GM23248 (cell line): ENCODE data around the gene SLC12A6. TPM values are rescaled to one million over a fixed set of nuclear protein-coding genes. Genes with fewer than 3 reads are reported as not detected.

Source experiments
- DNase-seq: peaks from one replicate; pipeline ENCODE4 v3.0.0-alpha.2; 2015
- H2AFZ ChIP-seq: fragments of 200-600 bp; sonication (generic); 2 replicates; pipeline ENCODE4 v1.6.1; 2016; ENCODE audit warnings: antibody characterized with exemption
- H3F3A ChIP-seq: fragments of 200-600 bp; sonication (generic); 2 replicates; pipeline ENCODE4 v1.6.1; 2016; ENCODE audit warnings: mild to moderate bottlenecking, antibody characterized with exemption, mixed run types; ENCODE audit not compliant: insufficient read depth
- H3K27ac ChIP-seq: fragments of 200-600 bp; sonication (generic); 2 replicates; pipeline ENCODE4 v1.5.1; 2016; ENCODE audit warnings: mild to moderate bottlenecking
- H3K27me3 ChIP-seq: fragments of 200-600 bp; sonication (generic); replicated peaks from 2 replicates; pipeline ENCODE4 v1.6.1; 2016; ENCODE audit warnings: mild to moderate bottlenecking; ENCODE audit not compliant: insufficient read depth
- H3K36me3 ChIP-seq: fragments of 200-600 bp; sonication (generic); 2 replicates; pipeline ENCODE4 v1.6.1; 2016; ENCODE audit warnings: low read depth, mild to moderate bottlenecking
- H3K4me1 ChIP-seq: fragments of 200-600 bp; sonication (generic); 2 replicates; pipeline ENCODE4 v1.6.1; 2016; ENCODE audit warnings: mild to moderate bottlenecking; ENCODE audit not compliant: insufficient read depth
- H3K4me2 ChIP-seq: fragments of 200-600 bp; sonication (generic); one replicate; pipeline ENCODE4 v1.6.1; 2016; ENCODE audit warnings: mild to moderate bottlenecking; ENCODE audit not compliant: unreplicated experiment
- H3K4me3 ChIP-seq: fragments of 200-600 bp; sonication (generic); 2 replicates; pipeline ENCODE4 v1.5.1; 2016; ENCODE audit warnings: mild to moderate bottlenecking
- H3K79me2 ChIP-seq: fragments of 200-600 bp; sonication (generic); 2 replicates; pipeline ENCODE4 v1.6.1; 2016; ENCODE audit warnings: mild to moderate bottlenecking; ENCODE audit not compliant: insufficient read depth
- H3K9ac ChIP-seq: fragments of 200-600 bp; sonication (generic); 2 replicates; pipeline ENCODE4 v1.6.1; 2016; ENCODE audit warnings: mild to moderate bottlenecking
- H3K9me2 ChIP-seq: fragments of 200-600 bp; sonication (generic); 2 replicates; pipeline ENCODE4 v1.6.1; 2016; ENCODE audit warnings: mixed run types, mild to moderate bottlenecking, moderate library complexity; ENCODE audit not compliant: insufficient read depth
- H3K9me3 ChIP-seq: fragments of 200-600 bp; sonication (generic); one replicate; pipeline ENCODE4 v1.6.1; 2017; ENCODE audit warnings: low read depth
- H4K20me1 ChIP-seq: fragments of 200-600 bp; sonication (generic); 2 replicates; pipeline ENCODE4 v1.6.0; 2016; ENCODE audit not compliant: insufficient read depth
- EZH2 ChIP-seq: fragments of 200-600 bp; sonication (generic); IDR thresholded peaks from 2 replicates; pipeline ENCODE4 v1.6.1; 2018; ENCODE audit warnings: antibody characterized with exemption, mild to moderate bottlenecking; ENCODE audit not compliant: insufficient read depth, poor library complexity, severe bottlenecking
- EZH2phosphoT487 ChIP-seq: fragments of 200-600 bp; sonication (generic); IDR thresholded peaks from 2 replicates; pipeline ENCODE4 v1.6.1; 2018; ENCODE audit warnings: antibody characterized with exemption, moderate library complexity, mild to moderate bottlenecking, low read depth; ENCODE audit not compliant: insufficient read depth
- WGBS, 2 experiments: methylation state at CpG; one replicate each; pipeline ENCODE4 v1.1.6; 2015 to 2017; ENCODE audit warnings: low lambda C conversion rate in 2 of 2, low coverage in 1 of 2; ENCODE audit errors: missing lambda C conversion rate in 2 of 2; 5-methylcytosine and 5-hydroxymethylcytosine counted together
- in situ Hi-C: fragments of 300-500 bp; cut with MboI; formaldehyde crosslinking; loops from 2 replicates; pipeline ENCODE4 v1.15.0; 2020
- polyA plus RNA-seq: library from polyadenylated mRNA; unstranded; fragments of >200 nt; fragmentation: Nextera tagmentation; extraction: Ambion mirVana; gene quantifications from 2 replicates; pipeline ENCODE4 v1.2.1, GENCODE V29; 2016
- total RNA-seq: library from RNA; depleted of rRNA; stranded (reverse); fragments of >200 nt; shearing (Covaris generic); gene quantifications from 2 replicates; pipeline ENCODE4 v1.2.3, GENCODE V29; 2014

The SLC12A6 gene
- total and polyA plus RNA-seq, 2 experiments from 2014 or later = 4.3 to 19.2 TPM

GRCh38 chr15:34246276-34246976 is 91.2 kb downstream of the SLC12A6 start:
- H3K9ac ChIP-seq = no peak overlapping the region
- 81 to 88% methylated on average over 8 to 9 of the region's 9 CpGs for WGBS, 2 experiments
- DNase-seq = no peak

GRCh38 chr15:34243226-34243625 is 94.4 kb downstream of the SLC12A6 start:
- H3K27ac ChIP-seq = no peak overlapping the region
- TF ChIP-seq EZH2 = no peak
- no peak for TF ChIP-seq EZH2phosphoT487
- DNase-seq = no peak
- H3K79me2 ChIP-seq = no peaks in the 10 kb centered on the region
- no peak overlapping the region for H3K9ac ChIP-seq
- peaks cover 30% of the 10 kb centered on the region for H3K4me1 ChIP-seq
- H3K36me3 ChIP-seq = peaks cover 7% of the 10 kb centered on the region
- no peaks in the 10 kb centered on the region for H3K27me3 ChIP-seq
- no peaks in the 10 kb centered on the region for H4K20me1 ChIP-seq
- H2AFZ ChIP-seq = no peak overlapping the region
- H3F3A ChIP-seq = peaks cover 27% of the 10 kb centered on the region
- H3K9me3 ChIP-seq = no peaks in the 10 kb centered on the region
- no peak overlapping the region for H3K4me3 ChIP-seq
- in situ Hi-C loops = loop anchor here (25.0 kb wide), 1 partner anchor 344 kb away; the partner anchor contains the start of gene GOLGA8B
- 71 to 84% methylated on average over 3 of the region's 3 CpGs for WGBS, 2 experiments
- H3K9me2 ChIP-seq = no peaks in the 10 kb centered on the region
- H3K4me2 ChIP-seq = no peak overlapping the region

More at GRCh38 chr15:34246276-34246976, 91.2 kb downstream of the SLC12A6 start:
- Histone ChIP-seq H3K36me3 (peaks cover 7% of the 10 kb centered on the region), H2AFZ (no peak overlapping the region), H3K27me3 (no peaks in the 10 kb centered on the region), H4K20me1 (no peaks in the 10 kb centered on the region), H3K27ac (no peak overlapping the region), H3K79me2 (no peaks in the 10 kb centered on the region), H3K9me3 (no peaks in the 10 kb centered on the region), H3K4me3 (no peak overlapping the region), H3F3A (no peaks in the 10 kb centered on the region), H3K9me2 (no peaks in the 10 kb centered on the region), H3K4me2 (no peak overlapping the region), H3K4me1 (0 out of 2 replicates have a peak, but pooled peaks cover 6% of the 10 kb centered on the region)
- in situ Hi-C loops = loop anchor here (25.0 kb wide), 1 partner anchor 341 kb away; the partner anchor contains the start of gene GOLGA8B
- TF ChIP-seq EZH2 (no peak), EZH2phosphoT487 (no peak)

- Histone ChIP-seq H3K4me1 (peaks cover 34% of the 10 kb centered on the region), H4K20me1 (no peaks in the 10 kb centered on the region), H2AFZ (no peak overlapping the region), H3K4me3 (no peak overlapping the region), H3K9ac (no peak overlapping the region), H3K79me2 (no peaks in the 10 kb centered on the region), H3K27ac (no peak overlapping the region), H3F3A (peaks cover 29% of the 10 kb centered on the region), H3K27me3 (no peaks in the 10 kb centered on the region), H3K9me2 (no peaks in the 10 kb centered on the region), H3K4me2 (no peak overlapping the region), H3K36me3 (peaks cover 9% of the 10 kb centered on the region), H3K9me3 (no peaks in the 10 kb centered on the region)
- no peak for TF ChIP-seq EZH2
- TF ChIP-seq EZH2phosphoT487 = no peak
- in situ Hi-C loops = loop anchor here (25.0 kb wide), 1 partner anchor 345 kb away; the partner anchor contains the start of gene GOLGA8B
- no peak for DNase-seq
- 76% methylated on average over 4 of the region's 4 CpGs for WGBS, 2 experiments
These were observed 95.3 kb downstream of the SLC12A6 start for GRCh38 chr15:34242331-34242710.

GRCh38 chr15:34241376-34242330 is 95.9 kb downstream of the SLC12A6 start:
- Histone ChIP-seq H3K4me3 (no peak overlapping the region), H3K79me2 (no peaks in the 10 kb centered on the region), H3K4me1 (peaks cover 34% of the 10 kb centered on the region), H4K20me1 (no peaks in the 10 kb centered on the region), H3K9me3 (no peaks in the 10 kb centered on the region), H3K9me2 (no peaks in the 10 kb centered on the region), H3K27ac (0 out of 2 replicates have a peak overlapping the region, but pooled peaks have one; percentile 17), H3K36me3 (peaks cover 14% of the 10 kb centered on the region), H3K4me2 (no peak overlapping the region), H3F3A (peaks cover 29% of the 10 kb centered on the region), H3K27me3 (no peaks in the 10 kb centered on the region), H2AFZ (no peak overlapping the region), H3K9ac (0 out of 2 replicates have a peak overlapping the region, but pooled peaks have one; percentile 12)
- WGBS, 2 experiments = 56% methylated on average over 1 of the region's 1 CpG
- in situ Hi-C loops = loop anchor here (25.0 kb wide), 1 partner anchor 346 kb away; the partner anchor contains the start of gene GOLGA8B
- TF ChIP-seq EZH2 (no peak), EZH2phosphoT487 (no peak)
- DNase-seq = peak; percentile 63
